8988T (cell line): Measurements from ENCODE around the gene PIM3.

Experiments used
- DNase-seq: peaks from one replicate; pipeline ENCODE4 v3.0.0; 2011

The PIM3 gene

DNA sequence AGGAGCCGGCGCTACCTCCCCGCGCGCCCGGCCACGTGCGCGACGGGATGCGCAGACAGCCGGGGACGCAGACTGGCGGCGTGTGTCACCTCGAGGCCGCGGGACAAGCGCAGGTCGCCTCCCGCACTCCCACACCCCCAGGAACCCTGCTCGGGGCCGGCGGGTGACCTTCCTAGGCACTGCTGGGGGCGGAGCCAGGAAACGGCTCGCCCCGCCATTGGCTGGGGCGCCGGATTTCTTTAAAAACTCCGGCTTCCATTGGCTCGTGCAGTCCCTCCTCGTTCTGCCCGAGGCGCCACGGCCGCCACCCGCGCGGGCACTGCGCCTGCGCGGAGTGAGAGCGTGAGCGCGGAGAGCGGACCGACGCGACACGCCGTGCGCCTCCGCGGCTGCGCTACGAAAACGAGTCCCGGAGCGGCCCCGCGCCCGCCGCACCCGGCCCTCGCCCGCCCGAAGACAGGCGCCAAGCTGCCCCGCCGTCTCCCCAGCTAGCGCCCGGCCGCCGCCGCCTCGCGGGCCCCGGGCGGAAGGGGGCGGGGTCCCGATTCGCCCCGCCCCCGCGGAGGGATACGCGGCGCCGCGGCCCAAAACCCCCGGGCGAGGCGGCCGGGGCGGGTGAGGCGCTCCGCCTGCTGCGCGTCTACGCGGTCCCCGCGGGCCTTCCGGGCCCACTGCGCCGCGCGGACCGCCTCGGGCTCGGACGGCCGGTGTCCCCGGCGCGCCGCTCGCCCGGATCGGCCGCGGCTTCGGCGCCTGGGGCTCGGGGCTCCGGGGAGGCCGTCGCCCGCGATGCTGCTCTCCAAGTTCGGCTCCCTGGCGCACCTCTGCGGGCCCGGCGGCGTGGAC is at the start of gene PIM3:
Gene PIM3, plus strand, starts transcription at position 614 of the 846 bp plus-strand sequence. Its CDS starts 176 bp downstream, at position 790.
- DNase-seq: peak; percentile 99

DNA sequence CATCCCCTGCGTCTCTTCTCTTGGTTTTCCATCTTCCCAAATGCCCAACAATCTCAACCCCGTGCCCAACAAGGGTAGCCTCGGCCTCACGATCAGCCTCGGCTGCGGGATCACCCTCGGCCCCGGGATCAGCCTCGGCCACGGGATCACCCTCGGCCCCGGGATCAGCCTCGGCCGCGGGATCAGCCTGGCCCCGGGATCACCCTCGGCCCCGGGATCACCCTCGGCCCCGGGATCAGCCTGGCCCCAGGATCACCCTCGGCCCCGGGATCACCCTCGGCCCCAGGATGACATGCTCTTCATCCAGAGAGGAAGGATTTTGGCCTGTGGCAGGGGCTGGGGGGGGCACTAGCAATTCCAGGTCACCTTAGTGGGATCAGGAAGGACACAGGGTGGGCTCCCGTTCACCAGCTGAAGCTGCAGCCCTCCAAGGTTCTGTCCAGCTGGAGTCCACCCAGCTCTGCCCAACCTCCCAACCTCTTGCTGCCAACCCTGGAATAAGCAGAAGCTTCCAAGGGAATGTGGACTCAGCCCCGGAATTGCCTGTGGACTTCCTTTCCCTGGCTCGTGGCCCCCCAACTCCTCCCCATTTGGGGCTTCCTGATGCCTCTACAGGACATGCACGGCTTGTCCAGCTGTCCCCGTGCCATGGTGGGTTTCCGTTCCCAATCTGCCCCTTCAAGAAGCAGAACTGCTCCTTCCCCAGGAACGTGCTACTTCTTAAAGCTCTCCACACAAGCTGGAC is 48.5 kb upstream of the PIM3 start:
- DNase-seq: no peak

DNA sequence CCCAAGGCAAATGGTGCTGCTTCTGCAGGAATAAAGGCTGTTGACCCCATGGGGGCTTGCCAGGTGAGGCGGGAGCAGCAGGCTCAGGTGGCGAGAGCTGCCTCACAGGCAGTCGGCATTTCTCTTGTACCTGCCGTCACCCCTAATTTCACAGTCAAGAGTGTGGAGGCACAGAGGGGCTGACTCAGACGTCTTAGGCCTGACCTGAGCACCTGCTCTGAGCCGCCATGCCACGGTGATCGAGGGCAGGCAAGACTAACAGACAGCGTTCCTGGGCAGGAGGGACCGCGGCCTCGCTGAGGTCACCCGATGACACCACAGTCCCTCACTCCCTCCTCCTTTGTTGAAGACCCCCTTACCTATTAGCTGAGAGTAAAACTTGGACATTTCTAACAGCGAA is 47.5 kb upstream of the PIM3 start:
- DNase-seq: no peak

DNA sequence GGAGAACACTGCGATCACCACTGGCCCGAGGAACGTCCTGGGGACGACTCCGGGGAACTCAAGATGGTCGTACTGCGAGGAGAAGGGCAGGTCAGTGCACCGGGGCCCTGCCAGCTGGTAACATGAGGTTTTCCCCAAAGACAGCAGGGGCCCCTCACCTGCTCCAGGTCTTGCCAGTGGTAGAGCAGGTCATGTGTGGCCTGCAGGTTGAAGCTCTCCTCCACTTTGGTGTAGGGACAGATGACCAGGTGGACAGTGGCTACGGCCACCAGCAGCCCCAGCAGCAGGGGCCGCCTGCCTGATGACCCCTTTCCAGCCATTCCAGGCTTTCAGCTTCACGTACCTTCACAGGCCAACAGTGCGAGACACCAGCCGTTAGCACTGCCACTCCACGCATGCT is 47.1 kb upstream of the PIM3 start:
- no peak for DNase-seq

GRCh38 chr22:49914256-49914655 is 46.3 kb upstream of the PIM3 start:
- no peak for DNase-seq

DNA sequence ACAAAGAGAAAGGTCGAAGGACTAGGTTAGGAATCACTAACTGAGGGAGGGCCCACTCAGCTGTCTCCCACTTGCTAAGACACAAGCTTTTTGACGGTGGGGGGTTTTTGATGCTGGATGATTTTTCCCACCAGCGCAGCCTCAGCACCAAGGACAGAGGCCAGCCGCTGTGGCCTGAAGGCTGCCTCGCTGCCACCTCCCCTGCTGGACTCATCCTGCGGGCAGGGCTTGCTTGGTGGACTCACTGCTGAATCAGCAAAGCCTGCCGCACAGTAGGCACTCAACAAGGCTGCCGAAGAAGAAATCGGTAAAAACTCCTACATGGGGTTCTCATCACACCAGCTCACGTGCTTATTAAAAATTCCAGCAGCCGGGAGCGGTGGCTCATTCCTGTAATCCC is 45.0 kb upstream of the PIM3 start:
- DNase-seq: no peak

- DNase-seq: no peak
These were observed 43.7 kb upstream of the PIM3 start for GRCh38 chr22:49916831-49917230.

DNA sequence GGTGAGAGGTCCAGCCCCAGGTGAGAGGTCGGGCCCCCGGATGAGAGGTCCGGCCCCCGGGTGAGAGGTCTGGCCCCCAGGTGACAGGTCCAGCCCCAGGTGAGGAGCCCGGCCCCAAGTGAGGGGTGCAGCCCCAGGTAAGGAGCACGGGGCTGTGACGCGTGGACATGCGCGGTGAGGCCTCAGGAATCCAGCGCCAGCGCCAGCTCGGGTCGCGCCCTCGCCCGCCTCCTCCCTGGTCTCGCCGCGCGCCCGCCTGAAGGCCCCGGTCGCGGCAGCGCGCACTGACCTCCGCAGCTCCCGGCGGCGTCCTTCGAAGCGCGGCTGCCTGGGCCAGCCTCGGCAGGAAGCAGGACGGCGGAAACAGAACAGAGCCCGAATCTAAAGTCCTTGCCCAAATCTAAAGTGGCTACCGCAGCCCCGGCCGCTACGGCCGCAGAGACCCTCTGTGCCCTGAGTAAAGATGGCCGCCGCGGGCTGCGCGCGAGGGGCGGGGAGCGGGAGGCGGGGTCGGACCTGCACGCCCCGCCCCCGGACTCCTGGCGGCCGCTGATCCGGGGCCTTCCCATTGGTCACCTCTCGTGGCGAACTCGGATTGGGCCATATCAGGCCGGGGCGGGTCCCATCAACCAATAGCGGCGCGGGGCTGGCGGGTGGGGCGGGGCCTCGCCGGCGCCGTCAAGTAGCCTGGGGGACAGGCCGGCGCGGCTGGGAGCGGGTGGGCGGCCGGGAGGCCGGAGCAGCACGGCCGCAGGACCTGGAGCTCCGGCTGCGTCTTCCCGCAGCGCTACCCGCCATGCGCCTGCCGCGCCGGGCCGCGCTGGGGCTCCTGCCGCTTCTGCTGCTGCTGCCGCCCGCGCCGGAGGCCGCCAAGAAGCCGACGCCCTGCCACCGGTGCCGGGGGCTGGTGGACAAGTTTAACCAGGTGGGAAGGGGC is 42.3 kb upstream of the PIM3 start, which contains the start of the genes ALG12 and CRELD2:
Gene ALG12, minus strand, starts transcription at position 465 of the 937 bp plus-strand sequence. CDS start 4,673 bp downstream, outside the sequence.
Gene CRELD2, plus strand, starts transcription at position 661 of the 937 bp plus-strand sequence. Its CDS starts 136 bp downstream, at position 797.
- peak; percentile 93 for DNase-seq

DNA sequence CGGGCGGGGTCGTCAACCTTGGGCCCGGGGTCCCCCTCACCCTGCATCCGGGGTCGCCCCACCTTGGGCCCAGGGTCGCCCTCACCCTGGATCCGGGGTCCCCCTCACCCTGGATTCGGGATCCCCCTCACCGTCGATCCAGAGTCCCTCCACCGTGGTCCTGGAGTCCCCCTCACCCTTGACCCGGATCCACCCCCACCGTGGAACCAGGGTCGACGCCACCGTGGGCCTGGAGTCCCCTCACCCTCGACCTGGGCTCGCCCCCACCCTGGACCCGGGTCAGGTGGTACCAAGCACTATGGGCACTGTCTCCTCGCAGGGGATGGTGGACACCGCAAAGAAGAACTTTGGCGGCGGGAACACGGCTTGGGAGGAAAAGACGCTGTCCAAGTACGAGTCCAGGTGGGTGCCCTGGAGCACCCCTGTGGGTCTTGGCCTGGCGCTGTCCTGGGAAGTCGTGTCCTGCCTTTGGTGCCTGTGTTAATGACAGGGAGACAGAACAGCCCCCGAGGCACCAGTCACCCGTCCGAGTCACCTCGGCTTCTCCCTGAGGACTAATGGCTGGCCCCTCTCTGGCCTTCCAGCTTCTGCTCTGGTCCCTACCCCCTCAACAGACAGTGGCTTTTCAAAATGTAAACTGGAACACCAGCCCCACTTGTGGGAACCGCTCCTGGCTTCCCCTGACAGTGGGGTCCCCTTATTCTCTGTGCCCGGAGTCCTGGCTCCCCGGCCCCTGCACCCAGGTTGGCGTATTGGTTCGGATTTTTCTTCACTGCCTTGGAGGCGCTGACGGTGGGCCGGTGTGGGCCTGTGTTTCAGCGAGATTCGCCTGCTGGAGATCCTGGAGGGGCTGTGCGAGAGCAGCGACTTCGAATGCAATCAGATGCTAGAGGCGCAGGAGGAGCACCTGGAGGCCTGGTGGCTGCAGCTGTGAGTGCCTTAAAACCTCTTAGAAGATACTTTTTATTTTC is 41.4 kb upstream of the PIM3 start:
- DNase-seq: no peak

DNA sequence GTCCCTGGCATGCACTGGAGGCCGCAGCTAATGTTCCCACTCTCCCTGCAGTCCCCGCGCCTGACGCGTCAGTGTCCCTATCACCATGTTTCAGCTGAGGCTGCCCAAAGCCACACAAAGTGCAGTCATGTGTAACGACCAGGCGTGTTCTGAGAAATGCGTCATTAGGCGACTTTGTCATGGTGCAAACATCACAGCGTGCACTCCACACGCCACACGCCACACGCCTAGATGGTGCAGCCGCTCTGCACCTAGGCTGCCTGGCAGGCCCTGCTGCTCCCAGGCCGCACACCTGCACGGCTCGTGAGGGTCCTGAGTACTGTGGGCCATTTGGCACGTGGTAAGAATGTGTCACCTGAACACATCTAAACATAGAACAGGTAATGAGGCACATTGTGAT is 39.7 kb upstream of the PIM3 start:
- no peak for DNase-seq

GRCh38 chr22:49921508-49922278 is 38.9 kb upstream of the PIM3 start:
- no peak for DNase-seq

DNA sequence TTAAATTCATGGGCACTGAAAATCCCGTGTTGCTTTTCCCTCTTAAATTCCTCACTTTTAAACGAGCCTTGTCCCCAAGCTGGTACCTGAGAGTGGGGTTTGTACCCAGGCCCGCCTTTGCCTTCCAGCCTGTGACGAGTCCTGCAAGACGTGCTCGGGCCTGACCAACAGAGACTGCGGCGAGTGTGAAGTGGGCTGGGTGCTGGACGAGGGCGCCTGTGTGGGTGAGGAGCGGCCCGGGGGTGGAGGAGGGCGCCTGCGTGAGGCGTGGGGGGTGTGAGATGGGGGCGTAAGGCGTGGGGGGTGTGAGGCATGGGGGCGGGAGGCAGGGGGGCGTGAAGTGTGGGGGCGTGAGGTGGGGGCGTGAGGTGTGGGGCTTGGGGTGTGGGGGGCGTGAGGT is 38.1 kb upstream of the PIM3 start:
- DNase-seq: no peak

- DNase-seq: no peak
These were observed 37.6 kb upstream of the PIM3 start for GRCh38 chr22:49922926-49923325.

- no peak for DNase-seq
These were observed 37.1 kb upstream of the PIM3 start for GRCh38 chr22:49923445-49923844.

DNA sequence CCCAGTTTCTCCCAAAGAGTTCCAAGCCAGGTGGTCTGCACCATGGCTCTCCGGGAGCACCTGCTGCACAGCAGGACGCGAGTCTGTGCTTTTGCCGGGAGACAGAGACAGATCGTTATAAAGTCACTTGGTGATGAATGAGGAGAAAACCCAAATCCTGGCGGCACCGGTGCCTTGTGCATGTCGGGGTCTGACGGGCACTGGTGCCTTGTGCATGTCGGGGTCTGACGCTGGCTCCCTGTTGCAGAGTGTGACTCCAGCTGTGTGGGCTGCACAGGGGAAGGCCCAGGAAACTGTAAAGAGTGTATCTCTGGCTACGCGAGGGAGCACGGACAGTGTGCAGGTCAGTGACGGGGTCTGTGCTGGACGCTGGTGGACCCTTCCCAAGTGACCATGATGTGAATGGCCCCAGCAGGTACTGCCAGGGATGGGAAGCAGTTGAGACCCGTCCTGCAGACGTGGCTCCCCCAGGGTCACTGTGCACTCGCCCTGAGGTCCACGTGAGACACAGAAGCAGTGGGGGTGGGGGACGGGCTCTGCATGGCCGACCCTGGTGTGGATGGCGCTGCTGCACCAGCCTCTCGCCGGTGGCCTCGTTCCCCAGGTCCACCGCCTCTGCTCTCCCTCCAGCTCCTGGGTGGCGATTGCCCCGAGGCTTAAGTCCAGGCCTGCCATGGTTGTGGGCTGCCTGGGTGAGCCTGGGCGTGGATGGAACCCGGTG is 36.3 kb upstream of the PIM3 start:
- no peak for DNase-seq

GRCh38 chr22:49925525-49926128 is 34.9 kb upstream of the PIM3 start:
- no peak for DNase-seq

- DNase-seq: no peak
These were observed 33.7 kb upstream of the PIM3 start for GRCh38 chr22:49926916-49927315.

DNA sequence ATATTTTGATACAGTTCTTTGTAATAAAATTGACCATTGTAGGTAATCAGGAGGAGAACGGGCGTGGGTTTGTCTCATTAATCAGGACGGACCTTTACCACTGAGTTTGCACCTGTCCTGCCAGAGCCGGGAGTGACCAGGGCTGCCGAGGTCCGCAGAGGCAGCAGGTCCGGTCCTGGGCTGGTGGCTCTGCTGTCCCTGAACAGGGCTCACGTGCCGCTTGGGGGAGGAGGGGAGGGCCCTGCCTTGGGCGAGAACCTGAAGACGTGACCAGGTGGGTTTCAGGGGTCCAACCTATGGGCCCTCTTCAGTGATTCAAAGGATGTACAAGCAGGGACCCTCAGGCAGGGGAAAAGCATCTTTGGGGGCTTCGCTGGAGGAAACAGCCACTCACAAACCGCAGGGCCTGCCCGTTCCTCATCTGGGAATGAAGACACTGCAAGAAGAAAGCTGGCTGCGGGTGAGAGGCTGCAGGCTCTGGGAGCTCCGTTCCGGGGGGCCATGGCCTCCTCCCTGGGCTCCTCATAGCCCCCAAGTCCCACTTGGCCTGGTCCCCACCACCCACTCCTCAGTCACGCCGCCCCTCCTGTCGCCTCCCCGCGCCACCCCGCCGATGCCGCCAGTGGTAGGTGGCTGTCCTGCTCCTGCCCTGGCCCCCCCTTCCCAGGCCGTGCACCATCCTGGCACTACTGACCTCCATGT is 32.9 kb upstream of the PIM3 start:
- no peak for DNase-seq

GRCh38 chr22:49928185-49928495 is 32.4 kb upstream of the PIM3 start:
- no peak for DNase-seq
